H1 (cell line): ENCODE results near the gene SCGB3A1. TPM values are rescaled to one million over a fixed set of nuclear protein-coding genes. Genes with fewer than 3 reads are reported as not detected.

Source experiments
- CTCF ChIA-PET: fragments of 300-600 bp; sonication (Branson Sonifier 250); formaldehyde crosslinking; loops from one replicate; lab custom pipeline; 2021; ENCODE audit not compliant: partially characterized antibody; lab: Charles Lee
- POLR2A ChIA-PET: fragments of 300-600 bp; sonication (Branson Sonifier 250); formaldehyde crosslinking; loops from one replicate; lab custom pipeline; 2021; ENCODE audit warnings: inconsistent platforms; ENCODE audit not compliant: partially characterized antibody; lab: Charles Lee
- DNase-seq, 2 experiments: peaks; one replicate each; pipeline versions ENCODE4 v3.0.0 to v3.0.0-alpha.2; 2010 to 2022; ENCODE audit warnings: low spot score in 2 of 2, low read depth in 1 of 2, mixed read lengths in 1 of 2
- FAIRE-seq: peaks from 2 replicates; lab custom pipeline; 2011; peaks lifted over from hg19 to GRCh38; lab: Jason Lieb, UNC
- H2AFZ ChIP-seq: 2 replicates; pipeline ENCODE4 v1.8.1; 2012; ENCODE audit warnings: low read length, inconsistent platforms
- H2AK5ac ChIP-seq: 2 replicates; pipeline ENCODE4 v1.6.1; 2013; ENCODE audit warnings: low read depth, low read length
- H2BK120ac ChIP-seq: replicated peaks from 2 replicates; pipeline ENCODE3; 2013; ENCODE audit warnings: low read depth, low read length, inconsistent platforms
- H2BK12ac ChIP-seq: 2 replicates; pipeline ENCODE4 v1.6.1; 2013; ENCODE audit warnings: low read depth, low read length
- H2BK15ac ChIP-seq: 2 replicates; pipeline ENCODE4 v1.6.1; 2013; ENCODE audit warnings: low read length
- H2BK20ac ChIP-seq: 2 replicates; pipeline ENCODE4 v1.6.1; 2013; ENCODE audit warnings: low read length
- H2BK5ac ChIP-seq: 2 replicates; pipeline ENCODE4 v1.6.1; 2013; ENCODE audit warnings: low read depth, low read length
- H3K14ac ChIP-seq: 2 replicates; pipeline ENCODE4 v1.6.1; 2013; ENCODE audit warnings: inconsistent platforms; ENCODE audit not compliant: insufficient read length
- H3K18ac ChIP-seq: 2 replicates; pipeline ENCODE4 v1.6.1; 2013; ENCODE audit warnings: low read length; ENCODE audit errors: extremely low read depth
- H3K23ac ChIP-seq: 2 replicates; pipeline ENCODE4 v1.6.1; 2013; ENCODE audit warnings: inconsistent platforms; ENCODE audit not compliant: insufficient read length
- H3K23me2 ChIP-seq: 2 replicates; pipeline ENCODE4 v1.6.1; 2013; ENCODE audit warnings: low read depth, low read length
- H3K27ac ChIP-seq: 2 replicates; pipeline ENCODE4 v1.6.1; 2011; ENCODE audit warnings: low read depth, low read length, inconsistent platforms
- H3K27me3 ChIP-seq, 4 experiments: replicated peaks in 1 of 4; 1 replicate in 1 of 4; 2 replicates in 3 of 4; pipeline versions ENCODE4 v1.6.1 to v1.8.1; 2011 to 2013; ENCODE audit warnings: low read length in 3 of 4, mild to moderate bottlenecking in 3 of 4, inconsistent platforms in 2 of 4, mixed read lengths in 2 of 4, moderate library complexity in 1 of 4; ENCODE audit not compliant: control insufficient read depth in 3 of 4, insufficient read depth in 3 of 4; ENCODE audit errors: extremely low read depth in 1 of 4
- H3K36me3 ChIP-seq, 4 experiments: 2 replicates each; pipeline versions ENCODE4 v1.6.1 to v1.8.1; 2011 to 2013; ENCODE audit warnings: mild to moderate bottlenecking in 4 of 4, low read length in 3 of 4, moderate library complexity in 2 of 4, control low read depth in 1 of 4, inconsistent platforms in 1 of 4; ENCODE audit not compliant: insufficient read depth in 4 of 4, control insufficient read depth in 2 of 4
- H3K4ac ChIP-seq: replicated peaks from 2 replicates; pipeline ENCODE3; 2013; ENCODE audit warnings: low read length, low read depth, mixed read lengths, inconsistent platforms; ENCODE audit not compliant: insufficient read length
- H3K4me1 ChIP-seq, 4 experiments: replicated peaks in 1 of 4; 1 replicate in 1 of 4; 2 replicates in 3 of 4; pipeline versions ENCODE4 v1.6.1 to v1.8.1; 2011 to 2013; ENCODE audit warnings: low read length in 3 of 4, inconsistent platforms in 2 of 4, mixed read lengths in 1 of 4; ENCODE audit not compliant: insufficient read depth in 4 of 4, control insufficient read depth in 3 of 4
- H3K4me2 ChIP-seq, 2 experiments: 2 replicates each; pipeline versions ENCODE4 v1.6.1 to v1.8.1; 2011 to 2013; ENCODE audit warnings: low read depth in 2 of 2, low read length in 2 of 2, control low read depth in 1 of 2, inconsistent platforms in 1 of 2, mild to moderate bottlenecking in 1 of 2; ENCODE audit not compliant: insufficient read depth in 1 of 2
- H3K4me3 ChIP-seq, 4 experiments: fragments of 200-600, 300-600 bp in 1 of 4; sonication (generic), shearing (Covaris generic), sonication (Bioruptor Twin) in 1 of 4; 2 replicates each; pipeline versions ENCODE4 v1.5.1 to v1.8.1; 2011 to 2016; ENCODE audit warnings: low read length in 4 of 4, low read depth in 3 of 4, control low read depth in 2 of 4, inconsistent platforms in 2 of 4, mild to moderate bottlenecking in 2 of 4, mixed read lengths in 1 of 4, moderate library complexity in 1 of 4; ENCODE audit not compliant: insufficient read depth in 2 of 4; ENCODE audit errors: extremely low read depth in 1 of 4
- H3K56ac ChIP-seq: replicated peaks from 2 replicates; pipeline ENCODE3; 2013; ENCODE audit warnings: low read depth, mild to moderate bottlenecking, mixed read lengths, low read length, inconsistent platforms; ENCODE audit not compliant: insufficient read length
- H3K79me1 ChIP-seq: 2 replicates; pipeline ENCODE4 v1.6.1; 2013; ENCODE audit warnings: low read depth, low read length, control low read depth
- H3K79me2 ChIP-seq, 2 experiments: 2 replicates each; pipeline versions ENCODE4 v1.6.1 to v1.8.1; 2012 to 2013; ENCODE audit warnings: low read length in 2 of 2, mild to moderate bottlenecking in 2 of 2, inconsistent platforms in 1 of 2; ENCODE audit not compliant: insufficient read depth in 2 of 2, control insufficient read depth in 1 of 2
- H3K9ac ChIP-seq, 4 experiments: replicated peaks in 1 of 4; 1 replicate in 1 of 4; 2 replicates in 3 of 4; pipeline versions ENCODE4 v1.6.1 to v1.8.1; 2011 to 2013; ENCODE audit warnings: low read depth in 3 of 4, low read length in 3 of 4, control low read depth in 2 of 4, mild to moderate bottlenecking in 2 of 4, moderate library complexity in 2 of 4, inconsistent platforms in 1 of 4; ENCODE audit errors: extremely low read depth in 1 of 4
- H3K9me3 ChIP-seq, 2 experiments: 2 replicates each; pipeline versions ENCODE4 v1.6.1 to v1.8.1; 2012 to 2013; ENCODE audit warnings: mild to moderate bottlenecking in 2 of 2, moderate library complexity in 2 of 2, control low read depth in 1 of 2, inconsistent platforms in 1 of 2, low read depth in 1 of 2, low read length in 1 of 2, mixed read lengths in 1 of 2; ENCODE audit not compliant: insufficient read depth in 2 of 2
- H4K20me1 ChIP-seq, 2 experiments: replicated peaks in 1 of 2; 2 replicates each; pipeline versions ENCODE3 to v1.8.1; 2011 to 2013; ENCODE audit warnings: inconsistent platforms in 2 of 2, low read length in 2 of 2, mild to moderate bottlenecking in 1 of 2; ENCODE audit not compliant: insufficient read depth in 2 of 2, control insufficient read depth in 1 of 2
- H4K5ac ChIP-seq: 2 replicates; pipeline ENCODE4 v1.6.1; 2013; ENCODE audit warnings: low read length, low read depth, mixed read lengths, inconsistent platforms; ENCODE audit not compliant: insufficient read length
- H4K8ac ChIP-seq: 2 replicates; pipeline ENCODE4 v1.8.0; 2013; ENCODE audit warnings: mild to moderate bottlenecking, moderate library complexity, low read length, inconsistent platforms; ENCODE audit not compliant: insufficient read depth; ENCODE audit errors: extremely low read depth
- H4K91ac ChIP-seq: replicated peaks from 2 replicates; pipeline ENCODE3; 2013; ENCODE audit warnings: low read length, mixed read lengths, inconsistent platforms; ENCODE audit not compliant: insufficient read length
- CBX8 ChIP-seq: fragments of 300-800, 300-1000 bp; sonication (generic); IDR thresholded peaks from 2 replicates; pipeline ENCODE4 v1.7.1; 2016; ENCODE audit warnings: low read depth, low read length, borderline replicate concordance
- GTF2F1 ChIP-seq: IDR thresholded peaks from 2 replicates; pipeline ENCODE4 v1.6.1; 2012; ENCODE audit warnings: low read depth, low read length, improper control_type of control experiment, borderline replicate concordance
- JUND ChIP-seq: IDR thresholded peaks from 2 replicates; pipeline ENCODE4 v1.6.1; 2011; ENCODE audit warnings: mild to moderate bottlenecking, improper control_type of control experiment, low read length
- SP2 ChIP-seq: IDR thresholded peaks from 2 replicates; pipeline ENCODE4 v1.6.1; 2012; ENCODE audit warnings: mild to moderate bottlenecking, low read length, inconsistent platforms
- WGBS, 2 experiments: shearing (Covaris generic) in 1 of 2; methylation state at CpG; one replicate each; pipeline versions ENCODE4 v1.1.6 to v1.1.7; 2013 to 2015; ENCODE audit warnings: low lambda C conversion rate in 2 of 2, mixed read lengths in 2 of 2, inconsistent platforms in 1 of 2, low coverage in 1 of 2, missing lambda C conversion rate in 1 of 2; ENCODE audit not compliant: insufficient replicate concordance in 2 of 2, insufficient coverage in 1 of 2, insufficient read length in 1 of 2; ENCODE audit errors: extremely low coverage in 1 of 2, missing lambda C conversion rate in 1 of 2; 5-methylcytosine and 5-hydroxymethylcytosine counted together
- polyA plus RNA-seq, 7 experiments: library from polyadenylated mRNA; depleted of rRNA in 3 of 7; stranded (reverse) in 5 of 7; unstranded in 2 of 7; fragments of >200 nt in 5 of 7; fragments of 200-250 nt in 2 of 7; gene quantifications; 1 replicate in 5 of 7; 2 replicates in 1 of 7; 4 replicates in 1 of 7; pipeline versions ENCODE4 v1.2.1 to v1.2.3, GENCODE V29; 2011 to 2013; ENCODE audit warnings: missing spikeins in 2 of 7, mixed read lengths in 2 of 7
- total RNA-seq: library from RNA; stranded (reverse); fragmentation: NEBNext Ultra II Directional; extraction: Animal tissue kit (Norgen Biotek cat#: 25700); gene quantifications from 2 replicates; pipeline ENCODE4 v1.2.1, GENCODE V29; 2021

SCGB3A1 gene
- total and polyA plus RNA-seq, 2 of the 8 experiments (the other 6 are each of a cell fraction or from before 2014, with no cell fraction given), result 0.20 TPM; not detected in 1

GRCh38 chr5:180640611-180640860 lies 49.2 kb upstream of the SCGB3A1 start:
- no peaks in the 10 kb centered on the region for H3K4me1 ChIP-seq
- no peaks in the 10 kb centered on the region for H3K79me2 ChIP-seq
- no peak overlapping the region for H4K8ac ChIP-seq
- CTCF ChIA-PET, result interaction anchor here (0.6 to 3.9 kb wide), 4 partner anchors 8 to 37 kb away, joined by 3 to 22 read pairs (median 4); no protein-coding TSS in a partner anchor
- no peak overlapping the region for H3K9ac ChIP-seq
- H2AK5ac ChIP-seq, result no peak overlapping the region
- H4K91ac ChIP-seq, result no peak overlapping the region
- H4K20me1 ChIP-seq, result peaks cover 0 to 4% of the 10 kb centered on the region in 2 experiments
- TF ChIP-seq SP2, result no peak
- no peak for TF ChIP-seq JUND
- no peak for TF ChIP-seq CBX8
- TF ChIP-seq GTF2F1, result no peak
- no peak overlapping the region for H2BK20ac ChIP-seq
- FAIRE-seq (no peak), DNase-seq (no peak)
- 87% methylated on average over 6 of the region's 6 CpGs; no CpG with 5 or more reads in 1 of the 2 experiments for WGBS, 2 experiments
- no peaks in the 10 kb centered on the region for H3K27me3 ChIP-seq
- H2BK120ac ChIP-seq, result no peak overlapping the region
- no peak overlapping the region for H3K4ac ChIP-seq
- no peaks in the 10 kb centered on the region for H3K9me3 ChIP-seq
- H3K36me3 ChIP-seq, result no peaks in the 10 kb centered on the region
- no peak overlapping the region for H2BK12ac ChIP-seq
- no peak overlapping the region for H3K14ac ChIP-seq
- no peak overlapping the region for H3K4me3 ChIP-seq
- H3K79me1 ChIP-seq, result no peaks in the 10 kb centered on the region
- no peak overlapping the region for H3K23ac ChIP-seq
- no peak overlapping the region for H2BK15ac ChIP-seq
- no peak overlapping the region for H3K56ac ChIP-seq
- H3K23me2 ChIP-seq, result peaks cover 6% of the 10 kb centered on the region; the same call in 1 of the 2 replicates
- H4K5ac ChIP-seq, result no peak overlapping the region
- no peak overlapping the region for H3K18ac ChIP-seq
- H2AFZ ChIP-seq, result no peak overlapping the region
- no peak overlapping the region for H3K27ac ChIP-seq
- POLR2A ChIA-PET, result no interaction called here
- no peak overlapping the region for H2BK5ac ChIP-seq
- H3K4me2 ChIP-seq, result no peak overlapping the region
